ENCODE results near the gene PHACTR1. TPM values are rescaled to one million over a fixed set of nuclear protein-coding genes. Genes with fewer than 3 reads are reported as not detected.

Gene PHACTR1
- total RNA-seq, 1 experiment from 2014 or later = 15.5 TPM

- TF ChIP-seq, protein P1, sequence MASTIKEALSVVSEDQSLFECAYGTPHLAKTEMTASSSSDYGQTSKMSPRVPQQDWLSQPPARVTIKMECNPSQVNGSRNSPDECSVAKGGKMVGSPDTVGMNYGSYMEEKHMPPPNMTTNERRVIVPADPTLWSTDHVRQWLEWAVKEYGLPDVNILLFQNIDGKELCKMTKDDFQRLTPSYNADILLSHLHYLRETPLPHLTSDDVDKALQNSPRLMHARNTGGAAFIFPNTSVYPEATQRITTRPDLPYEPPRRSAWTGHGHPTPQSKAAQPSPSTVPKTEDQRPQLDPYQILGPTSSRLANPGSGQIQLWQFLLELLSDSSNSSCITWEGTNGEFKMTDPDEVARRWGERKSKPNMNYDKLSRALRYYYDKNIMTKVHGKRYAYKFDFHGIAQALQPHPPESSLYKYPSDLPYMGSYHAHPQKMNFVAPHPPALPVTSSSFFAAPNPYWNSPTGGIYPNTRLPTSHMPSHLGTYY (CRISPR knock-in tag; IDR thresholded peaks at IDR 0.05) = no peak
- TF ChIP-seq, protein P2, sequence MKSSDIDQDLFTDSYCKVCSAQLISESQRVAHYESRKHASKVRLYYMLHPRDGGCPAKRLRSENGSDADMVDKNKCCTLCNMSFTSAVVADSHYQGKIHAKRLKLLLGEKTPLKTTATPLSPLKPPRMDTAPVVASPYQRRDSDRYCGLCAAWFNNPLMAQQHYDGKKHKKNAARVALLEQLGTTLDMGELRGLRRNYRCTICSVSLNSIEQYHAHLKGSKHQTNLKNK (CRISPR knock-in tag; IDR thresholded peaks at IDR 0.05) = no peak
- no peak for TF ChIP-seq TCF7 (CRISPR knock-in tag; IDR thresholded peaks at IDR 0.05; ENCODE audit: low read depth)
Measured at GRCh38 chr6:13305791-13306190, 589.2 kb downstream of the PHACTR1 start (continued).

DNA sequence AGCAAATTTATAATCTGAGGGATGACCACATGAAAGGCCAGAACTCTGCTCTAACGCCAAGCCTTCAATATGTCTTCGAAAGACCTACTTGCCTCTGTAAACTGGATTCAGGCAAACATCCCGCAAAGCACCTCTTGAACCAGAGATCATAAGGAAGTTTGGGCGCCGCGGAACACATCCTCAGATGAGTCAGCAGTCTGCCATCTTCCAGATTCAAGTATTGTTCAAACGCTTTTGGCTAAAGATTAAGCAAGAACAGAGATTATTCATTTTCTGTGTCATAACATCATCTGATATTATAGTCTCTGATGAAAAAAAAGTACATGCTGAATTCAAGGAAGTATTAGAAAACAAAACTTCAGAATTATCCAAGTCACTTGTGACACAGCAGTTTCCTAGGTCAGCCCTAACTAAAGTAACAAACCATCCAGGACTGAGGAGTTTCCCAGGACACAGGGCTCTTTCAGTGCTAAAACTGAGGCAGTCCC, 591.0 kb downstream of the PHACTR1 start:
- no peaks in the 10 kb centered on the region for H3K4me1 Mint-ChIP-seq
- no peak for DNase-seq (ENCODE audit: low spot score)
- H3K4me3 Mint-ChIP-seq = no peak overlapping the region
- CTCF ChIA-PET = no interaction called here
- no peak for TF ChIP-seq MXD4 (CRISPR knock-in tag; IDR thresholded peaks at IDR 0.05; ENCODE audit: borderline replicate concordance)
- no peak for TF ChIP-seq SP1 (CRISPR knock-in tag; conservative IDR thresholded peaks at IDR 0.05)
- TF ChIP-seq, protein P3, sequence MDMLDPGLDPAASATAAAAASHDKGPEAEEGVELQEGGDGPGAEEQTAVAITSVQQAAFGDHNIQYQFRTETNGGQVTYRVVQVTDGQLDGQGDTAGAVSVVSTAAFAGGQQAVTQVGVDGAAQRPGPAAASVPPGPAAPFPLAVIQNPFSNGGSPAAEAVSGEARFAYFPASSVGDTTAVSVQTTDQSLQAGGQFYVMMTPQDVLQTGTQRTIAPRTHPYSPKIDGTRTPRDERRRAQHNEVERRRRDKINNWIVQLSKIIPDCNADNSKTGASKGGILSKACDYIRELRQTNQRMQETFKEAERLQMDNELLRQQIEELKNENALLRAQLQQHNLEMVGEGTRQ (CRISPR knock-in tag; IDR thresholded peaks at IDR 0.05) = no peak
- TF ChIP-seq PRRX2 (CRISPR knock-in tag; IDR thresholded peaks at IDR 0.05) = no peak
- no peak for TF ChIP-seq ZNF317 (CRISPR knock-in tag; IDR thresholded peaks at IDR 0.05; ENCODE audit: borderline replicate concordance, low read depth)
- TF ChIP-seq, protein P4, sequence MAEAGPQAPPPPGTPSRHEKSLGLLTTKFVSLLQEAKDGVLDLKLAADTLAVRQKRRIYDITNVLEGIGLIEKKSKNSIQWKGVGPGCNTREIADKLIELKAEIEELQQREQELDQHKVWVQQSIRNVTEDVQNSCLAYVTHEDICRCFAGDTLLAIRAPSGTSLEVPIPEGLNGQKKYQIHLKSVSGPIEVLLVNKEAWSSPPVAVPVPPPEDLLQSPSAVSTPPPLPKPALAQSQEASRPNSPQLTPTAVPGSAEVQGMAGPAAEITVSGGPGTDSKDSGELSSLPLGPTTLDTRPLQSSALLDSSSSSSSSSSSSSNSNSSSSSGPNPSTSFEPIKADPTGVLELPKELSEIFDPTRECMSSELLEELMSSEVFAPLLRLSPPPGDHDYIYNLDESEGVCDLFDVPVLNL (CRISPR knock-in tag; IDR thresholded peaks at IDR 0.05; ENCODE audit: borderline replicate concordance, low read depth) = no peak
- TF ChIP-seq NR1H2 (CRISPR knock-in tag; IDR thresholded peaks at IDR 0.05) = no peak
- TF ChIP-seq SOX15 (CRISPR knock-in tag; IDR thresholded peaks at IDR 0.05) = no peak
- TF ChIP-seq CBFB (CRISPR knock-in tag; IDR thresholded peaks at IDR 0.05; ENCODE audit: low read depth) = no peak
- TF ChIP-seq, protein P5, sequence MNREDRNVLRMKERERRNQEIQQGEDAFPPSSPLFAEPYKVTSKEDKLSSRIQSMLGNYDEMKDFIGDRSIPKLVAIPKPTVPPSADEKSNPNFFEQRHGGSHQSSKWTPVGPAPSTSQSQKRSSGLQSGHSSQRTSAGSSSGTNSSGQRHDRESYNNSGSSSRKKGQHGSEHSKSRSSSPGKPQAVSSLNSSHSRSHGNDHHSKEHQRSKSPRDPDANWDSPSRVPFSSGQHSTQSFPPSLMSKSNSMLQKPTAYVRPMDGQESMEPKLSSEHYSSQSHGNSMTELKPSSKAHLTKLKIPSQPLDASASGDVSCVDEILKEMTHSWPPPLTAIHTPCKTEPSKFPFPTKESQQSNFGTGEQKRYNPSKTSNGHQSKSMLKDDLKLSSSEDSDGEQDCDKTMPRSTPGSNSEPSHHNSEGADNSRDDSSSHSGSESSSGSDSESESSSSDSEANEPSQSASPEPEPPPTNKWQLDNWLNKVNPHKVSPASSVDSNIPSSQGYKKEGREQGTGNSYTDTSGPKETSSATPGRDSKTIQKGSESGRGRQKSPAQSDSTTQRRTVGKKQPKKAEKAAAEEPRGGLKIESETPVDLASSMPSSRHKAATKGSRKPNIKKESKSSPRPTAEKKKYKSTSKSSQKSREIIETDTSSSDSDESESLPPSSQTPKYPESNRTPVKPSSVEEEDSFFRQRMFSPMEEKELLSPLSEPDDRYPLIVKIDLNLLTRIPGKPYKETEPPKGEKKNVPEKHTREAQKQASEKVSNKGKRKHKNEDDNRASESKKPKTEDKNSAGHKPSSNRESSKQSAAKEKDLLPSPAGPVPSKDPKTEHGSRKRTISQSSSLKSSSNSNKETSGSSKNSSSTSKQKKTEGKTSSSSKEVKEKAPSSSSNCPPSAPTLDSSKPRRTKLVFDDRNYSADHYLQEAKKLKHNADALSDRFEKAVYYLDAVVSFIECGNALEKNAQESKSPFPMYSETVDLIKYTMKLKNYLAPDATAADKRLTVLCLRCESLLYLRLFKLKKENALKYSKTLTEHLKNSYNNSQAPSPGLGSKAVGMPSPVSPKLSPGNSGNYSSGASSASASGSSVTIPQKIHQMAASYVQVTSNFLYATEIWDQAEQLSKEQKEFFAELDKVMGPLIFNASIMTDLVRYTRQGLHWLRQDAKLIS (CRISPR knock-in tag; IDR thresholded peaks at IDR 0.05; ENCODE audit: borderline replicate concordance) = no peak
- TF ChIP-seq ETV6 (CRISPR knock-in tag; IDR thresholded peaks at IDR 0.05) = no peak
- TF ChIP-seq, protein P6, sequence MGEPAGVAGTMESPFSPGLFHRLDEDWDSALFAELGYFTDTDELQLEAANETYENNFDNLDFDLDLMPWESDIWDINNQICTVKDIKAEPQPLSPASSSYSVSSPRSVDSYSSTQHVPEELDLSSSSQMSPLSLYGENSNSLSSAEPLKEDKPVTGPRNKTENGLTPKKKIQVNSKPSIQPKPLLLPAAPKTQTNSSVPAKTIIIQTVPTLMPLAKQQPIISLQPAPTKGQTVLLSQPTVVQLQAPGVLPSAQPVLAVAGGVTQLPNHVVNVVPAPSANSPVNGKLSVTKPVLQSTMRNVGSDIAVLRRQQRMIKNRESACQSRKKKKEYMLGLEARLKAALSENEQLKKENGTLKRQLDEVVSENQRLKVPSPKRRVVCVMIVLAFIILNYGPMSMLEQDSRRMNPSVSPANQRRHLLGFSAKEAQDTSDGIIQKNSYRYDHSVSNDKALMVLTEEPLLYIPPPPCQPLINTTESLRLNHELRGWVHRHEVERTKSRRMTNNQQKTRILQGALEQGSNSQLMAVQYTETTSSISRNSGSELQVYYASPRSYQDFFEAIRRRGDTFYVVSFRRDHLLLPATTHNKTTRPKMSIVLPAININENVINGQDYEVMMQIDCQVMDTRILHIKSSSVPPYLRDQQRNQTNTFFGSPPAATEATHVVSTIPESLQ (CRISPR knock-in tag; IDR thresholded peaks at IDR 0.05) = no peak
- TF ChIP-seq, protein P7, sequence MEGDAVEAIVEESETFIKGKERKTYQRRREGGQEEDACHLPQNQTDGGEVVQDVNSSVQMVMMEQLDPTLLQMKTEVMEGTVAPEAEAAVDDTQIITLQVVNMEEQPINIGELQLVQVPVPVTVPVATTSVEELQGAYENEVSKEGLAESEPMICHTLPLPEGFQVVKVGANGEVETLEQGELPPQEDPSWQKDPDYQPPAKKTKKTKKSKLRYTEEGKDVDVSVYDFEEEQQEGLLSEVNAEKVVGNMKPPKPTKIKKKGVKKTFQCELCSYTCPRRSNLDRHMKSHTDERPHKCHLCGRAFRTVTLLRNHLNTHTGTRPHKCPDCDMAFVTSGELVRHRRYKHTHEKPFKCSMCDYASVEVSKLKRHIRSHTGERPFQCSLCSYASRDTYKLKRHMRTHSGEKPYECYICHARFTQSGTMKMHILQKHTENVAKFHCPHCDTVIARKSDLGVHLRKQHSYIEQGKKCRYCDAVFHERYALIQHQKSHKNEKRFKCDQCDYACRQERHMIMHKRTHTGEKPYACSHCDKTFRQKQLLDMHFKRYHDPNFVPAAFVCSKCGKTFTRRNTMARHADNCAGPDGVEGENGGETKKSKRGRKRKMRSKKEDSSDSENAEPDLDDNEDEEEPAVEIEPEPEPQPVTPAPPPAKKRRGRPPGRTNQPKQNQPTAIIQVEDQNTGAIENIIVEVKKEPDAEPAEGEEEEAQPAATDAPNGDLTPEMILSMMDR (IDR thresholded peaks at IDR 0.05) = no peak
- TF ChIP-seq, protein P2 (CRISPR knock-in tag; IDR thresholded peaks at IDR 0.05) = no peak
- no peak for TF ChIP-seq OVOL2 (CRISPR knock-in tag; IDR thresholded peaks at IDR 0.05; ENCODE audit: borderline replicate concordance)
- no peak for TF ChIP-seq ZNF219 (CRISPR knock-in tag; IDR thresholded peaks at IDR 0.05; ENCODE audit: borderline replicate concordance)
- TF ChIP-seq NFATC4 (CRISPR knock-in tag; IDR thresholded peaks at IDR 0.05) = no peak
- no peak for TF ChIP-seq FOXP1 (CRISPR knock-in tag; IDR thresholded peaks at IDR 0.05; ENCODE audit: borderline replicate concordance)
- no peak for ATAC-seq
- peaks cover 49% of the 10 kb centered on the region for H3K36me3 Mint-ChIP-seq
- POLR2A ChIA-PET = no interaction called here
- H3K27me3 Mint-ChIP-seq (ENCODE audit: low read depth) = no peaks in the 10 kb centered on the region
- H3K27ac Mint-ChIP-seq = no peak overlapping the region
- H3K9me3 Mint-ChIP-seq = no peaks in the 10 kb centered on the region

Data from WTC11 (cell line).